ENCODE results near the gene ZNF195.
"Not testable (repeated sequence)": the region's sequence is repeated elsewhere in the genome, so short reads cannot be mapped to it uniquely, and the experiment has no call there.

The ZNF195 gene

GRCh38 chr11:3346587-3346986 is 32.4 kb downstream of the ZNF195 start:
- DNase-seq: no peak

- DNase-seq: peak; percentile 33
These were observed 33.2 kb downstream of the ZNF195 start for GRCh38 chr11:3345736-3346135.

GRCh38 chr11:3344327-3345174 is 34.4 kb downstream of the ZNF195 start:
- DNase-seq: no peak

- no peak for DNase-seq
These were observed 36.2 kb downstream of the ZNF195 start for GRCh38 chr11:3342709-3343108.

GRCh38 chr11:3341298-3341697 is 37.6 kb downstream of the ZNF195 start:
- DNase-seq: no peak

- DNase-seq: peak; percentile 83
These were observed 38.9 kb downstream of the ZNF195 start for GRCh38 chr11:3340025-3340424.

- no peak for DNase-seq
These were observed 39.7 kb downstream of the ZNF195 start for GRCh38 chr11:3339340-3339624.

GRCh38 chr11:3338569-3339339 is 40.2 kb downstream of the ZNF195 start:
- DNase-seq: no peak

GRCh38 chr11:3336420-3336819 is 42.5 kb downstream of the ZNF195 start:
- not testable (repeated sequence) for DNase-seq

- not testable (repeated sequence) for DNase-seq
These were observed 45.8 kb downstream of the ZNF195 start for GRCh38 chr11:3333157-3333556.

GRCh38 chr11:3331078-3331477 is 47.9 kb downstream of the ZNF195 start:
- not testable (repeated sequence) for DNase-seq

- DNase-seq: not testable (repeated sequence)
These were observed 48.9 kb downstream of the ZNF195 start for GRCh38 chr11:3330064-3330463.

GRCh38 chr11:3328503-3328902 is 50.4 kb downstream of the ZNF195 start:
- DNase-seq: not testable (repeated sequence)

- DNase-seq: not testable (repeated sequence)
These were observed 52.5 kb downstream of the ZNF195 start for GRCh38 chr11:3326450-3326849.

GRCh38 chr11:3324724-3325123 is 54.2 kb downstream of the ZNF195 start:
- DNase-seq: not testable (repeated sequence)

Measured in fibroblast of skin of back (primary cell).